ENCODE results near the gene PTGDS. TPM values are rescaled to one million over a fixed set of nuclear protein-coding genes. Genes with fewer than 3 reads are reported as not detected.

Gene PTGDS
- polyA plus RNA-seq, 1 donor, result 21.9 TPM

DNA sequence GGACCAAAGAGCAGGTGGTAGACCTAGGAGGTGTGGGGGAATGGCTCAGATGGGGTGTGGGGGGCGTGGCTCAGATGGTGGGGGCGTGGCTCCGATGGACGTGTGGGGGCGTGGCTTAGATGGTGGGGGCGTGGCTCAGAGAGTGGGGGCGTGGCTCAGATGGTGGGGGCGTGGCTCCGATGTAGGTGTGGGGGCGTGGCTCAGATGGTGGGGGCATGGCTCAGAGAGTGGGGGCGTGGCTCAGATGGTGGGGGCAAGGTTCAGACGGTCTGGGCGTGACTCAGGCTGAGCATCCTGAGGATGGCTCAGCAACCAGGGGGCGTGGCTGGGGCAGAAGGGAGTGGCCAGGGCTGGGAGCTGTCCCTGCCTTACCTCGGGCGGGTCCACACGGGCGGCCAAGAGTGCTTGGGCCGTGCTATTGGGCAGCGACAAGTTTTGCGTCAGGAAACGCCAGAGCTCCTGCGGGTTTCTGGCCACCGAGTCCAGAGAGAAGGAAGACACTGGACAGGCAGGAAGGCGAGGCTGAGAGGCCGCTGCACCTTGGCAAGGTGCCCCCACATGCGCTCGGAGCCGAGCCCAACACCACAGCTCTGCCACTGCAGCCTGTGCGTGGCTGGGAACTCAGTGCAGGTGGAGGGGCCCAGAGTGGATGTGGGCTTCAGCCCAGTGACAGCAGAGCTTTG is 44.8 kb downstream of the PTGDS start:
- DNase-seq (ENCODE audit: low read depth), result no peak

DNA sequence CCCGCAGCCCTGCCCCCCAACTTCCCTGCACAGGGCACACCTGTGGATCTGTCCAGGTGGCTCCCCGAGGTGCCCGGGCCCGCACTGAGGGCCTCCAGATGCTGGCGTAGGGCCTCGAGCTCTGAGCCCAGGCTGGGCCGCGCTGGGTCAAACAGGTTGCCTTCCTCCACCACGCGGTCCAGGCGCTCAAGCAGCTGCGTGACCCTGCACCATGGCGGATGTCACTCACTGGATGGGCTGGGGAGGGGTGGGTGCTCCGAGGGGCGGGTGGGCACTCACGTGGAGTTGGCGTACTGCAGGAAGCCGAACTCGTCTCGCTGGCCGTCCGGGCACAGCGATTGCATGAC is 45.3 kb downstream of the PTGDS start:
- no peak for DNase-seq (ENCODE audit: low read depth)

- no peak for DNase-seq (ENCODE audit: low read depth)
These were observed 45.9 kb downstream of the PTGDS start for GRCh38 chr9:137023157-137023556.

DNA sequence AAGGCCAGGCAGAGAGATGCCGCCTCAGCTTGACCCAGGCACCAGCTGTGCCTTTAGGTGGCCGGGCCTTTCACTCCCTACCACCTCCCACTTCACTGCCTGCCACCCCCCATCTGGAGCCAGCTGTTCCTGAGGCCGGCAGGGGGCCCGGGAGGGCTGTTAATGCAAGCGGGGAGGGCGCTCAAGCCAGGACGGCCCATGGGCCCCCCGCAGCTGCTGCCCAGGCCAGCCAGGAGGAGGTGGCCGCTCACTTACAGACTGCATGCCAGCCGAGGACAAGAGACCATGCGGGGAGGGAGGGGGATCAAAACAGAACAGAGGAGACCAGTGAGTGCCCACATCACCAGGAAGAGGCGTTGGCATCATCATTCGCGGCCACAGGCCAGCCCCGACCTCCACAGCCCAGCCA is 46.3 kb downstream of the PTGDS start:
- DNase-seq (ENCODE audit: low read depth), result no peak

DNA sequence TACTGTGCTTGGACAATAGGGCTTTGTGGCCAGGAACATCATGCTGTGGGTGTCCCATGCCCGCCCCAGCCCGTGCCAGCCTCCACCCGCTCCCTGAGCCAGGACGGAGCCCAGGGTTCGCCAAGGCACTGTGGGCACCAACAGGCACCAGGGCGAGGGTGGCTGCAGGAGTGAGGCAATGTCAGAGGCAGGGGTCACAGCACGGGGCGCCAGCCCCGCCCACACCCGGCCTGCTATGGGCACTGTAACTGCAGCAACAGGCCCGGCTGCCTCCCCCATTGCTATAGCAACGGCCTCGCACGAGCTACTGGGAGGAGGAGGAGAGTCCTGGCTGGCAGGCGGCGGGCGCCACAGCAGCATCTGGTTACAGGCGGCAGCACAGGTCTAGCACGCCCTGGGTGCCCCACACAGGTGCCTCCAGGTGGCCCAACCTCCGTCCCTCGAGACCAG is 48.2 kb downstream of the PTGDS start:
- DNase-seq (ENCODE audit: low read depth), result no peak

DNA sequence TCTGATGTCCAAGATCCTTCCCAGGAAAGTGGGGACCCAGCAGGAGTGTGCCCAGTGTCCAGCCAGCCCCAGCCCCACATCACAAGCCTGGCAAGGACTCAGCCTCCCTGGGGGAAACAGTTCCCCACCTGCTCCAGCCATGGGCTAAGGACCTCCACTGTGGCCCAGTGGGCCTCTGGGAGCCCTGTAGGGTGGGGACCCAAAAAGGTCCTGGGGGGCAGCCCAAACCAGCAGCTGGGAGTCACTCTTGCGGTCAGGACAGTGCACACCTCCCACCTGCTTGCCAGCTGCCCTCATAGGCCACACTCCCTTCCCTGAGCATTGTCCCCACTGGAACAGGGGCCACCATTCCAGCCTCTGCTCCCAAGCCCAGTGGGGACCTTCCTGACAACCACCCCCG is 49.1 kb downstream of the PTGDS start:
- no peak for DNase-seq (ENCODE audit: low read depth)

GRCh38 chr9:137026828-137027227 is 49.5 kb downstream of the PTGDS start:
- DNase-seq (ENCODE audit: low read depth), result no peak

DNA sequence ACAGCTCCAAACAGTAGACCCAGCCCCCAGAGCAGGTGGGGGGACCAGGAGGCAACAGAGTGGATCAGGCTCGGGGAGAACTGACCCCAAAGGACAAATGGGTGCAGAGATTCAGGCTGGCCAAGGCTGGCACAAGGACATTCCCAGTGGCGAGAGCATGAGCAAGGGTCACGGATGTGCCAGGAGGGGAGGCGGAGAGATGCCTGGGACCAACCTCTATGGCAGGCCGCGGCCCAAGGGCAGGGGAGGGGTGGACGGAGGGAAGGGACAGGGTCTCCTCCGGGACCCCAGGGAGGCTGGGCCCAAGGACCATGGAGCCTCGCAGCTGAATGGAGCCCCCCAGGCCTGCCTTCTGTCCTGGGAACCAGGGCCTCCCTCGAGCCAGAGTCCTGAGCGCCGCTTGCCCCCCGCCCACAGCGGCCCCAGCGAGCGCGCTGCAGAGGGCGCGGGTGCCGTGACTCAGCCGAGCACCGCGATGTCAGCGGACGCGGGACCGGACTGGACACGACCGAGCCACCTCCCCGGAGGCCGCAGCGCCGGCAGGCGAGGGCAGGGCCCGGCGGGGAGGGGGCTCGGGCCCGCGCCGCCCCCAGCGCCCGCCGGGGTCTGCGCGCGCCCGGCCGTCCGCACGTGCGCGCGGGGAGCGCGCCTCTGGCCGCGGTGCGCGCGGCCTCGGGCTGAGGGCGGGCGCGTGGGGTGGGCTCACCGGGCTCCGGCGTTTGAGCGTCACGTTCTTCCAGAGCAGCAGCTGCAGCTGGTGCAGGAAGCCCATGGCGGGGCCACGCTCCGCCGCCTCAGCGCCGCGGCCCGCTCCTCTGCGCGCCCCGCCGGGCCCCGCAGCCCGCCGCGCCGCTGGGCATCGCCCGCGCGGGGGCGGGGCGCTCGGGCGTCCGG is 50.3 kb downstream of the PTGDS start, which contains the start of gene ABCA2:
TSS of gene ABCA2 (minus strand) at position 869 of the 894 bp plus-strand sequence. CDS start at position 772, 97 bp downstream.
- no peak for DNase-seq (ENCODE audit: low read depth)

- DNase-seq (ENCODE audit: low read depth), result no peak
These were observed 51.2 kb downstream of the PTGDS start for GRCh38 chr9:137028263-137029057.

DNA sequence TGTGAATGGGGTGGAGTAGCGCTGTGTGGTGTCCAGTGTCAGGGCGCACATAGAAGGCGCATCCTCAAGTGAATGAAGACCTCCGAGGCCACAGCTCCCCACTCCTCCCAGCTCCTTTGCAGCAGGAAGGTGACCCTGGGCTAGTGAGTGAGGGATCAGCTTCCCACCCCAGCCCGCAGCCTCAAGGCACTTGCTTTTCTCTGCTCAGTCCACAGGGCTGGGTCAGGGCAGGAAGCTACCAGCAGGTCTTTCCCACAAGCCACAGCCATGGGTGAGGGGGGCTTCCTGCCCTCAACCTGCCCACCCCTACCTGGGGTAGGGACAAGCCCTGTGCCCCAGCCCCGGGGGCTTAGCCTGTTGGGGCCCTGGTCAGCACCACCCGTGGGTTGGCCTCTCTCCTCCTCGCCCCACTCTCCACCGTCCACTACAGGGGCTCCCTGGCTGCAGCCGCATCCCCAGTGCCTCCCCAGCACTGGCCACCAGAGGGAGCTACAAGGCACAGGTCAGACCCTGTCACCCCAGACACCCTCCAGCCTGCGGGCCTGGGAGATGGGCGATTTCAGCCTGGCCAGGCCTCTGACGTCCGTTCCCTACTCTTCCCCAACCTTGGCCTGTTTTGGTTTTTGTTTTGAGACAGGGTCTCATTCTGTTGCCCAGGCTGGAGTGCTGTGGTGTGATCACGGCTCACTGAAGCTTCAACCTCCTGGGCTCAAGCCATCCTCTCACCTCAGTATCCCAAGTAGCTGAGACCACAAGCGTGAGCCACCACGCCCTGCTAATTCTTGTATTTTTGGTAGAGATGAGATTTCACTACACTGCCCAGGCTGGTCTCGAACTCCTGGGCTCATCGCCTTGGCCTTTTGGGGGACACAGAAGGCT is 52.0 kb downstream of the PTGDS start:
- no peak for DNase-seq (ENCODE audit: low read depth)

GRCh38 chr9:137030006-137030405 is 52.7 kb downstream of the PTGDS start:
- DNase-seq (ENCODE audit: low read depth), result no peak

DNA sequence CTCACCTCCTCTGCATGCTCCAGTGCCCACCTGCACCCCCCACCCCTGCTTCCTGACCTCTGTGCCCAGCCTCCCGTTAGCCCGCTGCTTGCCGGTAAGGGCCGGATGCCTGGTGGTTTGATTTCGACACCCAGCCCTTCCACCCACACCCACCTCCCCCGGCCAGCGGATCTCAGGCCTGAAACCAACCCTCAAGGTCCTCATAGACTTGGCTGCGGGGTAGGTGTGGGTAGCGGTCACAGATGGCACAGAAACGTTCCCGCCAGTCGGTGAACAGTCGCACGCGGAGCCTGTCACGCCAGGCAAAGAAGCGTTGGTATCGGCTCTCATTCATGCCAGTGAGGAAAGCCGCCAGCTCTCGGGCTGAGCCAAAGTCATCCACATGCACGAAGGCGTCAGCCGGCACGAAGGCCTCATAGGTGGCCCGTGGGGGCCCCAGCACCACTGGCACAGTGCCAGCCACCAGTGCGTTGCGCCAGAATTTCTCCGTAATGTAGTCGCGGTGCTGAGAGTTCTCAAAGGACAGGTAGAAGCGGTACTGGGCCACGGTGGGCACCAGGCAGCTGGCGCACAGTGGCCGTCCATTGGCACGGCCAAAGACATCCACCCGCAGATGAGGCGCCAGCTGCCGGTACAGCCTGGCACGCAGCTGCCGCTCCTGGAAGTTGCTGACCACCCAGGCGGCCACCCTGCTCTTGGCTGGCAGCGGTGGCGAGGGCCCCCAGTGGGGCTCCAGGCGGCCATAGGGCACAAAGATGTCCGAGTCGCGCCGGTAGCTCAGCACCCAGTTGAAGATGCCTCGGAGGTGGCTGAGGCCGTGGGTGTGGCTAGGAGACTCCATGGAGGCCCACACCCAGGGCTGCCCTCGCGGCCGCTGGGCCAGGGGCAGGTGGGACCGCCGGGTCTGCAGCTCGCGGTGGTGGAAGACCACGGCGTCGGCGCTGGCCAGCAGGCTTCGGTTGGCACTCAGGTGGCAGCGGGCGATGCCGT is 53.5 kb downstream of the PTGDS start:
- no peak for DNase-seq (ENCODE audit: low read depth)

Other genes starting within 250 kb of the PTGDS start
- 20.2 TPM for gene LCN10, start 234.6 kb upstream of the PTGDS start, polyA plus RNA-seq (ENCODE audit: insufficient read length)
- 0.18 TPM for gene LCN6, start 229.0 kb upstream of the PTGDS start, polyA plus RNA-seq (ENCODE audit: insufficient read length)
- 3.9 TPM for gene LCN8, start 219.3 kb upstream of the PTGDS start, polyA plus RNA-seq (ENCODE audit: insufficient read length)
- gene LCN15, start 213.0 kb upstream of the PTGDS start, polyA plus RNA-seq (ENCODE audit: insufficient read length), result 0.49 TPM
- 34.8 TPM for gene TMEM141, start 186.2 kb upstream of the PTGDS start, polyA plus RNA-seq (ENCODE audit: insufficient read length)
- gene CCDC183, start 181.2 kb upstream of the PTGDS start, polyA plus RNA-seq (ENCODE audit: insufficient read length), result 1.9 TPM
- gene RABL6, start 169.6 kb upstream of the PTGDS start, polyA plus RNA-seq (ENCODE audit: insufficient read length), result 59.8 TPM
- 2.4 TPM for gene AJM1, start 135.0 kb upstream of the PTGDS start, polyA plus RNA-seq (ENCODE audit: insufficient read length)
- 99.6 TPM for gene PHPT1, start 128.1 kb upstream of the PTGDS start, polyA plus RNA-seq (ENCODE audit: insufficient read length)
- gene MAMDC4, start 125.2 kb upstream of the PTGDS start, polyA plus RNA-seq (ENCODE audit: insufficient read length), result 4.8 TPM
- gene EDF1, start 111.2 kb upstream of the PTGDS start, polyA plus RNA-seq (ENCODE audit: insufficient read length), result 312 TPM
- 11.0 TPM for gene TRAF2, start 91.0 kb upstream of the PTGDS start, polyA plus RNA-seq (ENCODE audit: insufficient read length)
- 41.2 TPM for gene FBXW5, start 32.8 kb upstream of the PTGDS start, polyA plus RNA-seq (ENCODE audit: insufficient read length)
- 0.32 TPM for gene C8G, start 32.3 kb upstream of the PTGDS start, polyA plus RNA-seq (ENCODE audit: insufficient read length)
- gene LCN12, start 25.2 kb upstream of the PTGDS start, polyA plus RNA-seq (ENCODE audit: insufficient read length), result 0.71 TPM
- 0.61 TPM for gene LCNL1, start 5.5 kb downstream of the PTGDS start, polyA plus RNA-seq (ENCODE audit: insufficient read length)
- 22.8 TPM for gene PAXX, start 14.9 kb downstream of the PTGDS start, polyA plus RNA-seq (ENCODE audit: insufficient read length)
- gene CLIC3, start 19.1 kb downstream of the PTGDS start, polyA plus RNA-seq (ENCODE audit: insufficient read length), result 0.42 TPM
- 16.5 TPM for gene ABCA2, start 50.7 kb downstream of the PTGDS start, polyA plus RNA-seq (ENCODE audit: insufficient read length)
- 0.08 TPM for gene FUT7, start 54.6 kb downstream of the PTGDS start, polyA plus RNA-seq (ENCODE audit: insufficient read length)
- 40.9 TPM for gene NPDC1, start 68.7 kb downstream of the PTGDS start, polyA plus RNA-seq (ENCODE audit: insufficient read length)
- 16.2 TPM for gene ENTPD2, start 76.6 kb downstream of the PTGDS start, polyA plus RNA-seq (ENCODE audit: insufficient read length)
- 3.6 TPM for gene SAPCD2, start 93.1 kb downstream of the PTGDS start, polyA plus RNA-seq (ENCODE audit: insufficient read length)
- 1.9 TPM for gene UAP1L1, start 100.0 kb downstream of the PTGDS start, polyA plus RNA-seq (ENCODE audit: insufficient read length)
- 38.6 TPM for gene MAN1B1, start 109.5 kb downstream of the PTGDS start, polyA plus RNA-seq (ENCODE audit: insufficient read length)
- gene DPP7, start 137.2 kb downstream of the PTGDS start, polyA plus RNA-seq (ENCODE audit: insufficient read length), result 21.7 TPM
- not detected for gene GRIN1, start 161.7 kb downstream of the PTGDS start, polyA plus RNA-seq (ENCODE audit: insufficient read length)
- 0.11 TPM for gene LRRC26, start 192.5 kb downstream of the PTGDS start, polyA plus RNA-seq (ENCODE audit: insufficient read length)
- not detected for gene TMEM210, start 194.6 kb downstream of the PTGDS start, polyA plus RNA-seq (ENCODE audit: insufficient read length)
- gene ANAPC2, start 211.1 kb downstream of the PTGDS start, polyA plus RNA-seq (ENCODE audit: insufficient read length), result 30.4 TPM
- gene SSNA1, start 211.2 kb downstream of the PTGDS start, polyA plus RNA-seq (ENCODE audit: insufficient read length), result 53.7 TPM
- 10.9 TPM for gene TPRN, start 223.2 kb downstream of the PTGDS start, polyA plus RNA-seq (ENCODE audit: insufficient read length)
- 33.0 TPM for gene TMEM203, start 228.1 kb downstream of the PTGDS start, polyA plus RNA-seq (ENCODE audit: insufficient read length)
- gene NDOR1, start 228.2 kb downstream of the PTGDS start, polyA plus RNA-seq (ENCODE audit: insufficient read length), result 7.0 TPM
- 2.5 TPM for gene RNF208, start 244.7 kb downstream of the PTGDS start, polyA plus RNA-seq (ENCODE audit: insufficient read length)
- gene CYSRT1, start 247.7 kb downstream of the PTGDS start, polyA plus RNA-seq (ENCODE audit: insufficient read length), result 2.4 TPM
- gene RNF224, start 250.0 kb downstream of the PTGDS start, polyA plus RNA-seq (ENCODE audit: insufficient read length), result 2.4 TPM

All from forelimb muscle (tissue), 1 donor.